Measurements from ENCODE around the gene LRMDA.

The LRMDA gene

GRCh38 chr10:75509706-75510105 lies 78.3 kb downstream of the LRMDA start:
- H3K9me2 ChIP-seq (replicated peaks; ENCODE audit: low read depth, low read length), result no peaks in the 10 kb centered on the region
- H3K4me2 ChIP-seq (ENCODE audit: low read depth, low read length, poor library complexity, severe bottlenecking), result peak overlapping the region; percentile 74
- H4K20me1 ChIP-seq (ENCODE audit: insufficient read depth, low read length, poor library complexity, severe bottlenecking), result no peaks in the 10 kb centered on the region
- peaks cover 5% of the 10 kb centered on the region; the same call in 1 of the 2 replicates for H3K9me3 ChIP-seq (ENCODE audit: insufficient read depth, low read depth, low read length)
- H2AFZ ChIP-seq (ENCODE audit: low read length), result peak overlapping the region; percentile 66; the same call in 1 of the 2 replicates
- peaks cover 53% of the 10 kb centered on the region for H3K4me1 ChIP-seq (ENCODE audit: insufficient read depth, low read length, poor library complexity, severe bottlenecking)
- no peaks in the 10 kb centered on the region for H3K36me3 ChIP-seq (ENCODE audit: insufficient read depth, low read length)
- H3F3A ChIP-seq (ENCODE audit: low read depth), result peaks cover 15% of the 10 kb centered on the region; the same call in 1 of the 2 replicates
- TF ChIP-seq CTCF (conservative IDR thresholded peaks at IDR 0.05; ENCODE audit: low read length) (no peak), EZH2phosphoT487 (IDR thresholded peaks at IDR 0.05; ENCODE audit: borderline replicate concordance) (no peak)
- H3K27me3 ChIP-seq (ENCODE audit: insufficient read depth, low read length, poor library complexity, severe bottlenecking), result no peaks in the 10 kb centered on the region
- peak overlapping the region; percentile 41 for H3K9ac ChIP-seq (ENCODE audit: low read depth, low read length, poor library complexity, severe bottlenecking)
- no peaks in the 10 kb centered on the region for H3K79me2 ChIP-seq (ENCODE audit: insufficient read depth, low read length)
- H3K4me3 ChIP-seq (ENCODE audit: low read length, poor library complexity, severe bottlenecking), result peak overlapping the region; percentile 56

DNA sequence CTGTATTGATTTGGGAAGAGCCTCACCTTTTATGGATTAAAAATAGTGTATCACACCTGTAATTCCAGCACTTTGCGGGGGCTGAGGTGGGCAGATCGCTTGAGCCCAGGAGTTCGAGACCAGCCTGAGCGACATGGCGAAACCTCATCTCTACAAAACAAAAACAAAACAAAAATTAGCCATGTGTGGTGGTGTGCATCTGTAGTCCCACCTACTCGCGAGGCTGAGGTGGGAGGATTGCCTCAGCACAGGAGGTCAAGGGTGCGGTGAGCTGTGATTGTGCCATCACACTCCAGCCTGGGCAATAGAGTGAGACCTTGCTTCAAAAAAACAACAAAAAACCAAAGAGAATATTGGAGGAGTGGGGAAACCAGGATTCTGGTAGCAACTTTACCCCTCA lies 79.6 kb downstream of the LRMDA start:
- no peaks in the 10 kb centered on the region for H3K27me3 ChIP-seq (ENCODE audit: insufficient read depth, low read length, poor library complexity, severe bottlenecking)
- H3K4me1 ChIP-seq (ENCODE audit: insufficient read depth, low read length, poor library complexity, severe bottlenecking), result peaks cover 53% of the 10 kb centered on the region
- H3K4me2 ChIP-seq (ENCODE audit: low read depth, low read length, poor library complexity, severe bottlenecking), result no peak overlapping the region
- no peak overlapping the region for H3K4me3 ChIP-seq (ENCODE audit: low read length, poor library complexity, severe bottlenecking)
- peaks cover 15% of the 10 kb centered on the region; the same call in 1 of the 2 replicates for H3F3A ChIP-seq (ENCODE audit: low read depth)
- no peak overlapping the region for H2AFZ ChIP-seq (ENCODE audit: low read length)
- H4K20me1 ChIP-seq (ENCODE audit: insufficient read depth, low read length, poor library complexity, severe bottlenecking), result no peaks in the 10 kb centered on the region
- TF ChIP-seq EZH2phosphoT487 (IDR thresholded peaks at IDR 0.05; ENCODE audit: borderline replicate concordance) (no peak), CTCF (conservative IDR thresholded peaks at IDR 0.05; ENCODE audit: low read length) (no peak)
- no peaks in the 10 kb centered on the region for H3K79me2 ChIP-seq (ENCODE audit: insufficient read depth, low read length)
- H3K9ac ChIP-seq (ENCODE audit: low read depth, low read length, poor library complexity, severe bottlenecking), result no peak overlapping the region
- no peaks in the 10 kb centered on the region for H3K9me2 ChIP-seq (replicated peaks; ENCODE audit: low read depth, low read length)
- no peaks in the 10 kb centered on the region for H3K36me3 ChIP-seq (ENCODE audit: insufficient read depth, low read length)
- peaks cover 9% of the 10 kb centered on the region; the same call in 1 of the 2 replicates for H3K9me3 ChIP-seq (ENCODE audit: insufficient read depth, low read depth, low read length)

DNA sequence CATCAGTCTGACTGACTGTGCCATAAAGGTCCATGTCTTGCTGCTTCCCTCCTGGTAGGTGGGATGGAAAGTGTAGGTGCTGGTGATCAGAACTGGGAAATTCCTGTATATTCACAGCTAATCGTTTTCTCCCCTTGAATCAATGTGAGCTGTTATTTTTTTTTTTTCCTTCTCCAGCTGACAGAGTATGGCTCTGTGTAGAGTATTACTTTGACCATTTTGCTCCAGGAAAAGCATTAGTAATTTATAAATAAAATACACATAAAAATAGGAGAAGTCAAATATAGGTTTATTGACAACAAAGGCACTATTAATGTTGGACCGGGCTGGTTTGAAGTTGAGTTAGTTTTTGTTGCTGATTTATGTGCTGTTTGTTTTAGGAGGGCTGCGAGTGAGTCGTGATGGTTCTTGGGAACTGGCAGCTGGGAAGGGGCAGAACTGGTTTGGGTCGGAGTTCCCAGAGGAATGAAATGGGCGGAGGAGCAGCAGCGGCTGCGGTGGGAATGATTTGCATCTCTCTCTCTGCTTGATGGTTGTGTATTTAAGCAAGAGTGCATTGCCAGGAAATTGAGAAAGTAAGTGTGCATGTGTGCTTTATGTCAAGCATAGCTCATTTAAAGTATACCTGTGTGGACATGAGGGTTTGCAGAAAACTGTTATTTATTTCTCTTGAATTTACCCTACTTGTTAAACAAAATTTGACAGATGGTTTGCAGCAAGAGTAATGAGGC lies 80.9 kb downstream of the LRMDA start:
- Histone ChIP-seq H3K4me2 (ENCODE audit: low read depth, low read length, poor library complexity, severe bottlenecking) (no peak overlapping the region), H4K20me1 (ENCODE audit: insufficient read depth, low read length, poor library complexity, severe bottlenecking) (no peaks in the 10 kb centered on the region), H3K4me1 (ENCODE audit: insufficient read depth, low read length, poor library complexity, severe bottlenecking) (peaks cover 45% of the 10 kb centered on the region), H3K9me2 (replicated peaks; ENCODE audit: low read depth, low read length) (no peaks in the 10 kb centered on the region), H3K9me3 (ENCODE audit: insufficient read depth, low read depth, low read length) (peaks cover 11% of the 10 kb centered on the region; the same call in 1 of the 2 replicates), H3K4me3 (ENCODE audit: low read length, poor library complexity, severe bottlenecking) (no peak overlapping the region), H3K36me3 (ENCODE audit: insufficient read depth, low read length) (no peaks in the 10 kb centered on the region), H3K79me2 (ENCODE audit: insufficient read depth, low read length) (no peaks in the 10 kb centered on the region), H3F3A (ENCODE audit: low read depth) (peaks cover 15% of the 10 kb centered on the region; the same call in 1 of the 2 replicates), H3K27me3 (ENCODE audit: insufficient read depth, low read length, poor library complexity, severe bottlenecking) (no peaks in the 10 kb centered on the region), H3K9ac (ENCODE audit: low read depth, low read length, poor library complexity, severe bottlenecking) (no peak overlapping the region), H2AFZ (ENCODE audit: low read length) (no peak overlapping the region)
- TF ChIP-seq EZH2phosphoT487 (IDR thresholded peaks at IDR 0.05; ENCODE audit: borderline replicate concordance) (no peak), CTCF (conservative IDR thresholded peaks at IDR 0.05; ENCODE audit: low read length) (no peak)

All from Loucy (cell line).